Heart right ventricle (tissue), 16 donors: ENCODE data around the gene KY. TPM values are rescaled to one million over a fixed set of nuclear protein-coding genes. Genes with fewer than 3 reads are reported as not detected.

ENCODE experiments used
- ATAC-seq, 8 donors: fragments of 200-7000 bp; cut with Tn5 transposase; one replicate each; pipeline ENCODE4 v1.9.1; 2020; ENCODE audit warnings: mild to moderate bottlenecking in 8 of 8, moderate library complexity in 8 of 8, moderate number of reproducible peaks in 1 of 8
- DNase-seq, 2 donors: peaks; one replicate each; pipeline ENCODE4 v3.0.0-alpha.2; 2020
- H3K27ac ChIP-seq, 10 donors: fragments of 200-600 bp; sonication (generic) in 2 of 10; one replicate each; pipeline versions ENCODE4 v1.5.0 to v1.8.0; 2020 to 2022; ENCODE audit warnings: mild to moderate bottlenecking in 3 of 10
- H3K27me3 ChIP-seq, 7 donors: fragments of 200-600 bp; one replicate each; pipeline ENCODE4 v1.8.0; 2021 to 2022; ENCODE audit warnings: mild to moderate bottlenecking in 2 of 7
- H3K36me3 ChIP-seq, 9 donors: fragments of 200-600 bp; sonication (generic) in 1 of 9; one replicate each; pipeline versions ENCODE4 v1.5.0 to v1.8.0; 2020 to 2022; ENCODE audit warnings: mild to moderate bottlenecking in 2 of 9
- H3K4me1 ChIP-seq, 9 donors: fragments of 200-600 bp; sonication (generic) in 1 of 9; one replicate each; pipeline versions ENCODE4 v1.5.0 to v1.8.0; 2020 to 2022; ENCODE audit warnings: mild to moderate bottlenecking in 4 of 9
- H3K4me3 ChIP-seq, 10 donors: fragments of 200-600 bp; sonication (generic) in 2 of 10; one replicate each; pipeline versions ENCODE4 v1.5.0 to v1.8.0; 2020 to 2022; ENCODE audit warnings: mild to moderate bottlenecking in 7 of 10, moderate library complexity in 2 of 10
- H3K9me3 ChIP-seq, 11 donors: fragments of 200-600 bp in 10 of 11; sonication (generic) in 2 of 11; one replicate each; pipeline versions ENCODE4 v1.5.0 to v1.8.0; 2013 to 2022; ENCODE audit warnings: mild to moderate bottlenecking in 2 of 11, control low read depth in 1 of 11, moderate library complexity in 1 of 11
- WGBS, 2 donors: extraction: QIAGEN DNeasy Blood & Tissue Kit; methylation state at CpG; one replicate each; pipeline ENCODE4 v1.1.7; 2013; ENCODE audit warnings: inconsistent platforms in 1 of 2; 5-methylcytosine and 5-hydroxymethylcytosine counted together
- intact Hi-C, 10 donors: fragments of 100-400 bp; cut with DNase I; formaldehyde crosslinking; loops; one replicate each; pipeline versions ENCODE4 v1.11.1 to v1.14.2; 2022
- polyA plus RNA-seq, 2 donors: library from polyadenylated mRNA; stranded (reverse); fragments of 200-250 nt; gene quantifications; one replicate each; pipeline ENCODE4 v1.2.3, GENCODE V29; 2013
- total RNA-seq, 10 donors: library from RNA; stranded (reverse); fragmentation: NEBNext Ultra II Directional in 3 of 10; extraction: Animal tissue kit (Norgen Biotek cat#: 25700) in 3 of 10; gene quantifications; one replicate each; pipeline versions ENCODE4 v1.2.1 to v1.2.4, GENCODE V29; 2021 to 2023
- TF ChIP-seq, protein P1 (sequence below), 9 donors: fragments of 200-600 bp; sonication (generic) in 2 of 9; IDR thresholded peaks; one replicate each; pipeline versions ENCODE4 v1.5.0 to v1.8.0; 2021 to 2022; ENCODE audit warnings: antibody characterized with exemption in 9 of 9, mild to moderate bottlenecking in 5 of 9, moderate library complexity in 1 of 9
- donor health status: Arrhythmogenic right ventricular cardiomyopathy.
- donor health status: ischemic (EF 13 %, LVEDD 7.1; RV severe dilation, severe dysfunction).
- donor health status: healthy with polysubstance abuse.
- donor health status: DM: no; HTN: yes; CAD: no.
- donor health status: DM: no; HTN: no; CAD: no.
- donor health status: ischemic (EF 25% LVEDD 6.9; RV normal size, moderate dysfunction).
- donor health status: ischemic (EF 25% LVEDD 5.7; RV mildly dilated, moderate dysfunction).
- donor health status: healthy.
- donor health status: DM: yes; HTN: yes; CAD: no.
- donor health status: Ischemic cardiomyopathy.
- donor health status: ischemic (EF 35%, LVEDD 5.7; RV mildly dilated, moderate dysfunction).
- donor health status: nonischemic (EF 11% LVEDD 7.7; RV severe dilation, severe dysfunction).
- donor health status: DM: yes; HTN: yes; CAD: no.
- donor health status: PGD.
- donor health status: ischemic (EF 29% LVEDD 5.4; RV normal size, mild dysfunction).
- donor health status: nonischemic (EF 23%, LVEDD 6.1; RV moderate dilation, normal function).

The KY gene
- total and polyA plus RNA-seq, 12 donors: 0.46 to 24.3 (median 8.2) TPM

DNA sequence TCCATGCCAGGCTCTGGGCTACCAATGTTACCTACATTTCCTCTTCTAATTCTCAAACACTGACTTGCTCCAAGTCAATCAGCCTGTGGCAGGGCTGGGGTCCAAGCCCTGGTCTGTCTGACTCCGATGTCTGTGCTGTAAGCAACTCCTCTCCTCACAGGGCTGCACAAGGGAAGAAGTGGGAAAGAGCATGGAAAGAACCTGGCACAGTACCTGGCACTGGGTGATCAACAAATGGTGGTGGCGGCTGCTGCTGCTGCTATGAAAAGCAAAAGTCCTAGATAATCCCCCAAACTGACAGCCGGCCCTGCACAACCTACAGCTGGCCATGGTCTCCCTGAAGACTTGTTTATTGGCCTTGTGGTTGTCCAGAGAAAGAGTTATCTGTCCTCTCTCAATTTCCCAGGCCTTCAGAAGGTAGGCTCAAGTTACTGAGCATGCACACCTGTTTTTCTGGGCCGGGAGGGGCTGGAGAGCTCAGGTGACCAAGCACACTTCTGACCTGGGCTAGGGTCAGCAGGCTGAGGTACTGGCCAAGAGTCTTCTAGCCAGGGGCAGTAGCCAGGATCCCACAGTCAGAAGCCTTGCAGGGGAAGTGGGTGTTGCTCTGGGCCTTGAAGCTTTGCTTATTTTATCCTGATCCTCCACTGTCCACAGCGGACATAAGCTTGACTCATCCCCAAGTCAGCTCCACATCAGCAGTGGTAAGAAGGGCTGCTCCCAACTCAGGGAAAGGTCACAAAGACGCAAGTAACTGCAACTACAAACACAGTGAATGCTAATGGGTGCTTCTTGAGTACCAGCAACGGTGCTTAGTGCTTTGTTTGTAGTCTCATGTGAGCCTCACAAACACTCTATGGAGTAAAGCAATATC lies 35.3 kb upstream of the KY start:
- ATAC-seq (no peak), DNase-seq (no peak)
- Histone ChIP-seq H3K27ac (no peak overlapping the region), H3K9me3 (no peaks in the 10 kb centered on the region), H3K4me3 (no peak overlapping the region), H3K27me3 (no peaks in the 10 kb centered on the region), H3K4me1 (peaks cover 0 to 6% (median 3%) of the 10 kb centered on the region in 9 donors), H3K36me3 (no peaks in the 10 kb centered on the region)
- WGBS, 2 donors: 79 to 92% methylated on average over 7 of the region's 7 CpGs
- TF ChIP-seq, protein P1, sequence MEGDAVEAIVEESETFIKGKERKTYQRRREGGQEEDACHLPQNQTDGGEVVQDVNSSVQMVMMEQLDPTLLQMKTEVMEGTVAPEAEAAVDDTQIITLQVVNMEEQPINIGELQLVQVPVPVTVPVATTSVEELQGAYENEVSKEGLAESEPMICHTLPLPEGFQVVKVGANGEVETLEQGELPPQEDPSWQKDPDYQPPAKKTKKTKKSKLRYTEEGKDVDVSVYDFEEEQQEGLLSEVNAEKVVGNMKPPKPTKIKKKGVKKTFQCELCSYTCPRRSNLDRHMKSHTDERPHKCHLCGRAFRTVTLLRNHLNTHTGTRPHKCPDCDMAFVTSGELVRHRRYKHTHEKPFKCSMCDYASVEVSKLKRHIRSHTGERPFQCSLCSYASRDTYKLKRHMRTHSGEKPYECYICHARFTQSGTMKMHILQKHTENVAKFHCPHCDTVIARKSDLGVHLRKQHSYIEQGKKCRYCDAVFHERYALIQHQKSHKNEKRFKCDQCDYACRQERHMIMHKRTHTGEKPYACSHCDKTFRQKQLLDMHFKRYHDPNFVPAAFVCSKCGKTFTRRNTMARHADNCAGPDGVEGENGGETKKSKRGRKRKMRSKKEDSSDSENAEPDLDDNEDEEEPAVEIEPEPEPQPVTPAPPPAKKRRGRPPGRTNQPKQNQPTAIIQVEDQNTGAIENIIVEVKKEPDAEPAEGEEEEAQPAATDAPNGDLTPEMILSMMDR (IDR thresholded peaks at IDR 0.05): no peak
- intact Hi-C loops: no loop called here

DNA sequence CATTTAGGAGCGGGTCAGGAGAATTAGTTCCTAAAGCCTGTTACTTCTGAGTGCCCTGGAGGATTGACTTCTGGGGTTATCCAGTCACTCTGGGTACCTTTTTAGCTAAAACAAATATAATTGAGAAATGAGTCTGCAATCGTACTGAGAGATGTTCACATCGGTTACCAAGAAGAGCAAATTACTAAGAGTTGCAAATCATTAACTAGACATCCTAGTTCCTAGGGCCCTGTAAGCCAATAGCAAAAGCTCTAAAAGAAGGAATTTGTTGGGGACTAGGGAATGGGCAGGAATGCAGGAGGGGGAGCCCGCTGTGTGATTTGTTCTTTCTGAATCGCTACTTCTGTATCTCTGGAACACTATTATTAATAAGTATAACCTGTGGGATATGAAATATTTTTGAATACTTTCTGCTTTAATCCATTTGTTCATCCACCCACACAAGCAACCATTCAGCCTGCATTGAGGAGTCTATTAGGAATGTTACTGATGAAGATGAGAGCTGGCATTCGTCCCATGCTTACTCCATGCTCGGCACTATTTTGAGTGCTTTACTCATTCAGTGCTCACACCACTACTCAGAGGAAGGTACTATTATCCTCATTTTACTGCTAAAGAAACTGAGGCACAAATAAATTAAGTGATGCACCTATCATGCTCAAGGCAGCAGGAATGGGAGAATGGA lies 31.5 kb upstream of the KY start:
- TF ChIP-seq, protein P1 (IDR thresholded peaks at IDR 0.05): no peak
- H3K4me1 ChIP-seq: peaks cover 0 to 17% (median 13%) of the 10 kb centered on the region in 9 donors
- intact Hi-C loops: no loop called here

DNA sequence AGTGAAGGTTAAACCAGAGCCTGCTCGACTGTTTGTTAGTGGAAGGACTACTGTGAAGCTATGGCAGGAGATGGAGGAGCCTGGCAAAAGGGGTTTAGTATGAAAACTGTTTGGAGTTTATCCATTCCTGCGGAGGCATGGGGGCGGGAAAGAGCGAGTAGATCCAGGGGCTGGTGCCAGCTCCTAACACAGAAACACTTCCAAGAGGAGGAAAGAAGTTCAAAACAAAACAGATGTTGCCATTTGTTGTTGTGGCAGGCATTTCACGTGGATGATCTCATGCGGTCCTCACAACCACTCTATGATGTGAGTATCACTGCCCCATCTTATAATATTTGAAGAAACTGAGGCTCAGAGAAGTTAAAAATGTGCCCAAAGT lies 30.7 kb upstream of the KY start:
- Histone ChIP-seq H3K4me3 (no peak overlapping the region), H3K9me3 (no peaks in the 10 kb centered on the region), H3K27me3 (no peaks in the 10 kb centered on the region), H3K27ac (peak overlapping the region in 1 of 10 donors; percentile 33), H3K36me3 (no peaks in the 10 kb centered on the region), H3K4me1 (peaks cover 0 to 17% (median 13%) of the 10 kb centered on the region in 9 donors)
- ATAC-seq (no peak), DNase-seq (no peak)
- intact Hi-C loops: no loop called here
- WGBS, 2 donors: 73 to 74% methylated on average over 6 of the region's 6 CpGs
- TF ChIP-seq, protein P1 (IDR thresholded peaks at IDR 0.05): no peak

More for the DNA sequence above, 31.5 kb upstream of the KY start:
- Histone ChIP-seq H3K27ac (no peak overlapping the region), H3K4me3 (no peak overlapping the region), H3K36me3 (no peaks in the 10 kb centered on the region), H3K9me3 (no peaks in the 10 kb centered on the region), H3K27me3 (no peaks in the 10 kb centered on the region)
- ATAC-seq (no peak), DNase-seq (no peak)
- WGBS, 2 donors: 81 to 84% methylated on average over 7 of the region's 7 CpGs

DNA sequence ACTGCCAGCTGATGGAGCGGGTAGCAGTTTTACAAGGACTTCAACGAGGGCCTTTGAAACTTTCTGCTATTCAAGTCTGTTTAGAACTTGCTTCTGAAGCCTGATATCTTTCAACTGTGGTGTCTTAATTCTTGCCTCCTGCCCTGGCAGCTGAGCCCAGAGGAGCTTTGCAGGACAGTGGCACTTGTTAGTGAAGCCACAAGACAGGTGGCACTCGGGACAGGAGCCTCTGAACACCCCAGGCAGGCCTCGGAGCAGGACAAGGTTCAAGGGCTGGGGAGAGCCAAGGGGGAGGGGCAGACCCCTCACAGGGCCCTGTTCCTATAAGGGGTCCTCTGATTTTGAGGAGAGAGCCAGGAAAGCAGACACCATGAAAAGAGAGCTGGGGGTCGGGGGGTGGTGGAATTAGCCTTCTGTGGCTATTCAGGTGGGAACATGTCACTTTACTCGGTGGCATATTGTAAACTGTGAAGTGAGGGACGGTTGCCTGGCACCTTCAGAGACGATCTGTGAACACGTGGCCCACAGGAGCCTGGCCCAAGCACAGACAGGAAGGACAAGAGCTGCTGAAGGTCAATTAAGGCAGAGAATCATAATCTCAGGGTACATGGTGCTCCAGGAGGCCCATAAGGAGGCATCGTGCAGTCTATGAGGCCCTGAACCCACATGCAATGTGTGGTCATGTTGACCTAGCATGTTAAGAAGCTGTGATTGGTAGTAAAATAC lies 30.1 kb upstream of the KY start:
- DNase-seq (no peak), ATAC-seq (peak in 2 of 8 donors; percentile 50 to 52)
- H3K27ac ChIP-seq: peak overlapping the region in 1 of 10 donors; percentile 33
- 54 to 55% methylated on average over 10 of the region's 10 CpGs for WGBS, 2 donors
- H3K9me3 ChIP-seq: peaks cover 0 to 3% (median 0%) of the 10 kb centered on the region in 11 donors
- peaks cover 0 to 17% (median 13%) of the 10 kb centered on the region in 9 donors for H3K4me1 ChIP-seq
- no peak overlapping the region for H3K4me3 ChIP-seq
- intact Hi-C loops: no loop called here
- H3K36me3 ChIP-seq: no peaks in the 10 kb centered on the region
- TF ChIP-seq, protein P1 (IDR thresholded peaks at IDR 0.05): no peak
- H3K27me3 ChIP-seq: no peaks in the 10 kb centered on the region
